ENCODE data around the gene SMIM23. TPM values are rescaled to one million over a fixed set of nuclear protein-coding genes. Genes with fewer than 3 reads are reported as not detected.

Gene SMIM23
- total and polyA plus RNA-seq, 10 of the 15 experiments (the other 5 are each of a cell fraction or from before 2014, with no cell fraction given): not detected

GRCh38 chr5:171755354-171755821 is 30.2 kb upstream of the SMIM23 start (continued):
- TF ChIP-seq CTCF (IDR thresholded peaks at IDR 0.05 in 2 of 3, conservative IDR thresholded peaks at IDR 0.05 in 1 of 3; ENCODE audit: control insufficient read depth in 2 of 3, extremely low read depth in 1 of 3, insufficient read depth in 1 of 3, low read depth in 3 of 3, low read length in 3 of 3) (no peak), ZBED1 (IDR thresholded peaks at IDR 0.05; ENCODE audit: borderline replicate concordance) (no peak), NR2C2 (IDR thresholded peaks at IDR 0.05; ENCODE audit: borderline replicate concordance, control insufficient read depth, insufficient read length, low read depth) (no peak), NR2C1 (IDR thresholded peaks at IDR 0.05) (no peak), ASH2L (IDR thresholded peaks at IDR 0.05; ENCODE audit: borderline replicate concordance, low read depth) (no peak), CHD4 (IDR thresholded peaks at IDR 0.05) (no peak), NFXL1 (IDR thresholded peaks at IDR 0.05; ENCODE audit: borderline replicate concordance) (no peak), ZBTB40 (IDR thresholded peaks at IDR 0.05; ENCODE audit: borderline replicate concordance) (no peak), PBX3 (IDR thresholded peaks at IDR 0.05; ENCODE audit: insufficient replicate concordance, low read depth, low read length) (no peak), POU2F2 (IDR thresholded peaks at IDR 0.05; ENCODE audit: borderline replicate concordance, low read depth, low read length) (no peak), IRF4 (IDR thresholded peaks at IDR 0.05; ENCODE audit: low read depth, low read length) (no peak), MAX (IDR thresholded peaks at IDR 0.05; ENCODE audit: low read depth, low read length) (no peak), NR2F1 (conservative IDR thresholded peaks at IDR 0.05) (no peak), TARDBP (IDR thresholded peaks at IDR 0.05; ENCODE audit: borderline replicate concordance) (no peak), POLR2AphosphoS2 (IDR thresholded peaks at IDR 0.05; ENCODE audit: low read depth, low read length) (no peak)

Data from GM12878 (cell line).